HG03457 (cell line): ENCODE measurements around the gene NRP2.

ENCODE experiments used
- ATAC-seq: cut with Tn5 transposase; IDR thresholded peaks from one replicate; pipeline ENCODE4 v1.9.1; 2021; ENCODE audit warnings: moderate number of reproducible peaks; ENCODE audit not compliant: unreplicated experiment

Gene NRP2

GRCh38 chr2:205751569-205752031, 69.3 kb downstream of the NRP2 start:
- ATAC-seq, result no peak

DNA sequence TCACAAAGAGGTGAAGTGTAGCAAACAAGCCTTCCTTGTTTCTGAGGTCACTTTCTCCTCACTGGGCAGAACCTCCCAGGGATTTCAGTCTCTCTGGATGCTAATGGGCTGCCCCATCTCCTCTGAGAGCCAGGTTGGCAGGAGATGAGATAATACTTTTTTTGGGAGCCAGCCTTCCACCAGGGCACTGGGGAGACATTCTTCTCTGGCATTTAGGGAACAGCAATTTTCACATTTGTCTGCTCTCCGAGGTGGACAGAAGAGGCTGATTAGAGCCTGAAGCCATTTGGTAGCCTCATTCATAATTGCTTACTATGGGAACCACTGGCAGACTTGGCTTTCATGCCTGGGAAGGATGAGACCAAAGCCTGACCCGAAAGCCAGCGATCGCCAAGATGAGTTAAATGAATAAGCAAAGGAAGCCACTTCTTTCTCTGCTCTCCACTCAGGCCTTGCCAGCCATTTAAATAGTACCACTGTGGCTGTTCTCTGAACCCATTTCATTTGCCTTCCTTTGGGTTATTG, 70.1 kb downstream of the NRP2 start:
- no peak for ATAC-seq

GRCh38 chr2:205752924-205753323, 70.6 kb downstream of the NRP2 start:
- no peak for ATAC-seq

DNA sequence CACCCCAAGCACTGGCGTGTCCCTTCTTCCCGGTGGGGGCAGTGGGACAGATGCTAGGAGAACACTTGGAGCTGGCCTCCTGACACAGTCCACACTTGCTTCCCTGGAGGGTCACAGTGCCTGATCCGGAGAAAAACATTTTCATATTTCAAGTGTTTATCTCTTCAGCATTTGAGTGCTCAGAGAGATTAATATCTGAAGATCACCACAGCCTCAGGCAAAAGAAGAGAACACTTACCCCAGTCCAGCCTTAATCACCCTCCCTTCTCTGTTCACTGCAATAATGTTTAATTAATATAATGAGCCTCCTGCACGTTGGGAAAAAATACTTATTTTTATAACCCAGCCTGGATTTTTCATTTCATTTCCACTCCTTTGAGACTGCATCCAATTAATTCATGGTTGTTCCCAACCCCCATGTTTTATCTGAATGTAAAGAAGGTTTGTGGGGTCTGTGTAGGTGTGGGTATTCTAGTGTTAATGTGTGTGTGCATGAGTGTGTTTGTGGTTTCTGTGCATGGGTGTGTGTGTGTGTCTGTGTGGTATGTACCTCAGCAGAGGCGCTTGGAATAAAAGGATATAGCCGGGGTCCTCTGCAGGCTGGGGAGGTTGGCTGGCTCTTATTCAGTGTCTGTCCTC, 72.1 kb downstream of the NRP2 start:
- ATAC-seq, result no peak

DNA sequence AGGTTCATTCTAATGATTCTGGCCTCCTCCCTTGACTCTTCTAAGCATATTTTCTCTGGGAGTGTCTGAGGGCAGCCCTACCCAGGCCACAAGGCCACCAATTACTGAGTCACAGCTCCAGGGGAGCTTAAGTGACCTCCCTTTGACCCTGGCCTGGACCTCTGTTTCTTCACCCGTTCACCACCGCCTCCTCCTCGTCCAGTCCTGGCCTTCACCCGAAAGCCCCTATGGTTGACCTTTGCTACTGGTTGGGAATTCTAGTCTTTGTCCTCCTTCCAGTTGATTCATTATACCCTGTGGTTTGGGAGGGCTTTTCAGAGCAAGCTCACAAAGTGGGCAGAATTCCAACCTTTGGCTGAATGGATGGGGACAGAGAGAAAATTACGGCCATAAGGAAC, 72.6 kb downstream of the NRP2 start:
- no peak for ATAC-seq

DNA sequence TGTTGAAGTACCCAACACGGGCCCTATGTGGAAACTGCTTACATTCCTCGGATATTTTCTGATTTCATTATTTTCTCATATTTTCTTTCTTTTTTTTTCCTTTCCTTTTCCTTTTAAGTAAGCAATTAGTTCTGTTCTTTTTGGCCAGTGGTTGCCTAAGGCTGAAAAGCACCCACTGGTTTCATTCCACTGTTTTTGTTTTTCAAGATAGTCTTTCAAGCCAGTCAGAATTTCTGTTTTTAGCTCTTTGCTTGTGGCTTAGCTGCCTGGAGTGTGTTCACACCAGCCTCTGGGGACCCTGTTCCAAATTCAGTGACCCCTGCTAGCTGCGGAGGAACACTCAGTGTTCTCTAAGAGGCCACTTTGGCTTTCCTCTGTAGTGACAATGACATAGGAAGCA, 73.6 kb downstream of the NRP2 start:
- ATAC-seq, result no peak

DNA sequence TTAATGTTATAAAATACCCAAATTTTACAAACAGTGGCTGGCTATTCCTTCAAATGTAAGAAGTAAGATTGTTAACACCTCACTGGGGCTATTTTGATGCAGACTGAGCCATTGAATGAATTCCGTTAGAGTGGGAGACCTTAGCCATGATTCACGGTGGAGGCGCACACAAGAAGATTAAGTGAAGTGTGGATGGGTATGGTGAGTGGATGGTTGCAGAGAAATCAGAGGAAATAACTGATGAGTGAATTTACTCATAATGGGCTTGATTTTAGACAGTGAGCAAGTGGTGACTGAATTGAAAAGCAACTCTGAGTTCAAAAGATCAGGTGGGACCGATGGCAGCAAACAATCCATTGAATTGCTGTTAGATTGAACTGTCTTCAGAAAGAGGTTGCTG, 75.0 kb downstream of the NRP2 start:
- ATAC-seq, result no peak

DNA sequence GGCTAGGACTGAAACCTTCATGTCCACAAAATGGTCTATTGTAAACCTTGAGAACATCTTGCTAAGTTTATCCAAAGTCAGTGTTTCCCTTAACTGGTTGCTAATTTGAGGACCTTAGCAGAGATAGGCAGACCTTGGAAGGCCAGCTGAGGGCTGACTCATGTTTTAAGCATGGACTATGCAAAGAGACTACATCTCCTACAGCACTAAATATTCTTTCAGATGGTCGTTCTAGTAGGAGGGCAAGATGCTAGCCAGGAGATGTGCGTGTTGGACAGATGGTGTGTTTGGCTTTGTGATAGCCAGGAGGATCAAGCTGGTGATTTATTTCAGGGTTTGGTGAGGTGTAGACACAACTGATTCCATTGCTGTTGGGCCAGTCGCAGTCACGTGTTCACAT, 75.8 kb downstream of the NRP2 start:
- ATAC-seq, result no peak

DNA sequence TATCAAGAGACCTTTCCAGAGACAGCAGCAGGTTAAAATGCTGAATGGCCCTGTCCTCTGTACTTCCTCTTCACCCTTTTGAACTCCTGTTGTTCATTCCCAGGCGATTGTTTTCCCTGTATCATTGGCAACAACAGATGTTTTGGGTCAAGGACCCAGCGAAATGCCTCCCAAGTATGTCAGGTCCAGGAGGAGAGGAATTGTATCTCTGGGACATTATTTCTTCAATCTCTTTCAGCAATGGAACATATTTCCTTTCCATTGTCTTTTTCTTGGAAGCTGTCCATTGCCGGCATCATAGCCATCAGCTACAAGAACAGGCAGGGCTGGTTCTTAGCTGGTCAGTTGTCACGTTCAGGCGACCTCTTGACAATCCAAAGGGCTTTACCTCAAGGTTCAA, 76.2 kb downstream of the NRP2 start:
- no peak for ATAC-seq

- no peak for ATAC-seq
Observed at GRCh38 chr2:205759257-205759656, 77.0 kb downstream of the NRP2 start.

- ATAC-seq, result no peak
Observed at GRCh38 chr2:205759732-205760131, 77.4 kb downstream of the NRP2 start.

DNA sequence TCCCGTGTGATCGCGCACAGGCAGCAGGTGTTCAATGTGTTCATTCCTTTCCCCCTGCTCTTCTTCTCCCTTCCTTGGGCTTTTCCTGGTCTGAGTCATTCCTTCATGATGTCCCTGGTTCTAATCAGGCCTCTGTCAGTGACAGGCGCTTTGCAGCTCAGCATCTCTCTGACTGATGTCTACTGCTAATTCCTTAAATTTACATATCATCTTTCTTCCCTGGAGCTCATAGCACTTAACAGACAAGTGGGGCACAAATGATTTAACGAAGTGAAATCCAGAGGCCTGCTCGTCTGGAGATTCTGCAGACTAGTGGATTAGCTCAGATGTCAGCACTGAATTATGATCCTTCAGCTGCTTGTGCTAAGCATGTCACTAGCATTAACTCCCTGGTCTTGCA, 77.9 kb downstream of the NRP2 start:
- no peak for ATAC-seq

GRCh38 chr2:205761421-205761820, 79.1 kb downstream of the NRP2 start:
- ATAC-seq, result no peak

DNA sequence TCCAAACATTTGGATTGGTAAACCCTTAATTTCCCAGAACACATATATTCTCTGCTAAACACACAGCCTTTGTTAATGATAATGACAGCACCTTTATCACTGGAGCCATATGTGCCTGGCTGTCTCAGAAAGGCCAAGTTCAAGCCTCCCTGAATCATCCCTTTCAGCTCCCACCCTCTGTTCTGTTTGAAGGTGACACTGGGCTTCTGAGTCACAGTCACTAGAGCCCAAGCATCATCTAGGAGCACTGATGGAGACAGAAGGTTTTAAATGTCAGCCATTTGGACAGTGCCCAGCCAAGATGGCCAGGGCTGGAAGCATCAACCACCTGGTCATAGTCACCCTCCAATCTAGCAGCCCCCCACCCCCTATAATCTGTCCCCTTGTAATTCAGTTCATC, 80.6 kb downstream of the NRP2 start:
- no peak for ATAC-seq

DNA sequence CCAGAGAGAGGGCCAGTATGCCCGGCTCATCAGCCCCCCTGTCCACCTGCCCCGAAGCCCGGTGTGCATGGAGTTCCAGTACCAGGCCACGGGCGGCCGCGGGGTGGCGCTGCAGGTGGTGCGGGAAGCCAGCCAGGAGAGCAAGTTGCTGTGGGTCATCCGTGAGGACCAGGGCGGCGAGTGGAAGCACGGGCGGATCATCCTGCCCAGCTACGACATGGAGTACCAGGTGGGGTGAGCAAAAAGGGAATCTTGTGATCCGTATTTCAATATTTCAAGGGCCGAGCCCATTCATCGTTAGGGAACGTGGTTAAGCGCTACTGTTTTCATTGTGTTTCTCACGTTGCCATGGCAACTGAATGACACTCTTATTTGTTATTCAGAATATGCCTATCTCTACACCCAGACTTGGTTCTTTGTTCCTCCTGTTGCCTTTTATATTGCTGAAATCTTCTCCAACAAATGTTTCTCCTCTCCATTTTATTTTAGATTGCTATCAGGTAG, 81.5 kb downstream of the NRP2 start:
- ATAC-seq, result no peak

DNA sequence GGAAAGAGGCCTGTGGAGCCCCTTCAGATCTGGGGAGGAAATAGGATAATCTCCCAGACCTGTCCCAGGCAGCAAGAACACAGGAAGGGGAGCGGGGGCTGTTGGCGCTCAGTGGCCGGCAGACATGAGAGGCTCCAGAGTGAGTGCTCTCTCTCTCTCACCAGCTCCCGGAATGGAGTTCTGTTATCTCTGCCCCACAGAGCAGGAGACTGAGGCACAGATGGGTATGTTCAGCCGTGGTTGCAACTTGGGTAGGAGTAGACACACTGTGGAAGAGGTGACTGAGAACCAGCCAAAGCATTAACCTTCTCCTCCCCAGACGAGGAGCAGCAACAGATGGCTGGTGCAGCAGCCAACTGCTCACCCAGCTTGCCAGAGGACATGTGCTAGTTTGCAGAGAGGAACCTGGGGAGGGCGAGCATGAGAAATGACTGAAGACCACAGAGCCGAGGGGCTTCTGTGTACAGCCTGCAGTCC, 82.0 kb downstream of the NRP2 start:
- no peak for ATAC-seq

DNA sequence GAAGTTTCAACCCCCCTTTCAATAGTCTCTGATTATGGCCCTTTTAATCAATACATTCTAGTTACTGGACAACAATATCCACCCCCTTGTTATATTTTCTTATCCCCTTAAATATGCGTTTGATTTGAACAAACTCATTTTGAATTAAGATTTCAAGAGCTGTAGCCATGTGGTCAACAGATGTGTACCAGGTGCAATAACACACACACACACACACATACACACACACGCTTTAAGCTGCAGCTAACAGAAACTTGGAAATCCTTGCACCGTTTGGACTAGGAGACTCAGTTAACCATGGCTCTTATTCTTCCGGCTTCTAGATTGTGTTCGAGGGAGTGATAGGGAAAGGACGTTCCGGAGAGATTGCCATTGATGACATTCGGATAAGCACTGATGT, 82.8 kb downstream of the NRP2 start:
- ATAC-seq, result no peak

DNA sequence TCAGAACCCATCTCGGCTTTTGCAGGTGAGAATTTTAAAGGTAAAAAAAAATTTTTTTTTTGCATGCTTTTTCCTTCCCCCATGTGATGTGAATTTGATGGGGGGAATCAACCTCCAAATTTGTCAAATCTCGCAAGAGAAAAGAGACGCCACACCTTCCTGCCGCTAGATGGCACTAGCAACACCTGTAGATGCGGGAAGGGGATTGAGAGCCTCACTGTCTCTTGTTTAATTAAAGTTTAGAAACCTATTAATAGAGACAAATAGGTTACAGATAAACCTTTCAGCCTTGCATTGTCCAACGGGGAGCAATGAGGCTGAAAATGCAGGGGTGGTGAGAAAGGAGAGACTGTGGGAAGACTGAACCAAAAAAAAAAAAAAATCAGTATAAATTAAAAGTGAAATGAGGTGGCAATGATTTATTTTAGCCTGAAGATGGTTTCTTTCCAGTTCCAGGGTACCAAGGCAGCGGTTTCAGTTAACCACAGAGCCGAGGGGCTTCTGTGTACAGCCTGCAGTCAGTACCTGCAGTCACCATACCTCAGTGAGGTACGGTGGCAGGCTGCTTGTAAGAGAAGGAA, 84.6 kb downstream of the NRP2 start:
- ATAC-seq, result no peak

GRCh38 chr2:205767617-205768016, 85.3 kb downstream of the NRP2 start:
- ATAC-seq, result no peak

GRCh38 chr2:205768341-205768740, 86.0 kb downstream of the NRP2 start:
- ATAC-seq, result no peak

- ATAC-seq, result no peak
Observed at GRCh38 chr2:205768815-205769494, 86.7 kb downstream of the NRP2 start.

DNA sequence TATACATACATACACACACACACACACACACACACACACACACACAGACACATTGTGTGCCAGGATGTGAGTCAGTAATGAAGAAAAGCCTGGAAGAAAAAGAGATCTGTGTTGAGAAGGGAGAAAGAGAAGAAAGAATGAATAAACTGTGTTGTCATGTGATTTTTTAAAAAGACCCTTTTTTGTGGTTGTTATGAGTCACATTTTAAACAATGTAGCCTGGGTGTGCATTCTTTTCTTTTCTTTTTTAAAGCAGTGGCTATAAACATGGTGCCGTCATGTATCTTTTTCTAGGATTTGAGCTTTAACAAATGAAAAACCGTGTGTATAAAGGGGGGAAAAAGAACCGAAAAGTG, 87.2 kb downstream of the NRP2 start:
- no peak for ATAC-seq
